ENCODE results near the gene CTSL.

Gene CTSL

GRCh38 chr9:87760529-87760928 is 34.6 kb downstream of the CTSL start:
- DNase-seq: no peak

GRCh38 chr9:87763286-87763685 is 37.4 kb downstream of the CTSL start:
- DNase-seq: no peak

GRCh38 chr9:87765521-87765920 is 39.6 kb downstream of the CTSL start:
- DNase-seq: no peak

GRCh38 chr9:87766697-87767096 is 40.8 kb downstream of the CTSL start:
- DNase-seq: no peak

GRCh38 chr9:87770616-87771315 is 44.8 kb downstream of the CTSL start:
- no peak for DNase-seq

GRCh38 chr9:87771316-87772006 is 45.5 kb downstream of the CTSL start:
- no peak for DNase-seq

- no peak for DNase-seq
These were observed 50.8 kb downstream of the CTSL start for GRCh38 chr9:87776481-87777379.

GRCh38 chr9:87778996-87779395 is 53.1 kb downstream of the CTSL start:
- DNase-seq: no peak
